ENCODE measurements around the gene TET1.

- TF ChIP-seq CTCF (IDR thresholded peaks at IDR 0.05), result no peak
- TF ChIP-seq EP300 (IDR thresholded peaks at IDR 0.05), result no peak
- no peak for TF ChIP-seq POLR2A (IDR thresholded peaks at IDR 0.05)
Observed at GRCh38 chr10:68576118-68576517, 16.0 kb downstream of the TET1 start.
